Lower leg skin (tissue), 4 donors: ENCODE results near the gene ZNF91. TPM values are rescaled to one million over a fixed set of nuclear protein-coding genes. Genes with fewer than 3 reads are reported as not detected.
A peak's percentile ranks its signal among the peaks of the same experiment; 100 is the strongest.
"Not testable (repeated sequence)": the region's sequence is repeated elsewhere in the genome, so short reads cannot be mapped to it uniquely, and the experiment has no call there.

Source experiments
- DNase-seq, 2 donors: peaks; one replicate each; pipeline ENCODE4 v3.0.0-alpha.2; 2019; ENCODE audit warnings: low spot score in 2 of 2
- H3K4me3 ChIP-seq: fragments of 200-600 bp; sonication (generic); 2 replicates; pipeline ENCODE4 v1.5.1; 2017; ENCODE audit warnings: mild to moderate bottlenecking, low read depth; ENCODE audit not compliant: poor library complexity, severe bottlenecking
- CTCF ChIP-seq, 3 donors: fragments of 450-650 bp; IDR thresholded peaks; one replicate each; pipeline ENCODE4 v1.5.1; 2016; ENCODE audit warnings: antibody characterized with exemption in 3 of 3, mild to moderate bottlenecking in 3 of 3, moderate library complexity in 2 of 3
- POLR2A ChIP-seq, 2 donors: fragments of 450-650 bp; IDR thresholded peaks; one replicate each; pipeline ENCODE4 v1.6.1; 2016 to 2017; ENCODE audit warnings: antibody characterized with exemption in 2 of 2, mild to moderate bottlenecking in 1 of 2, moderate library complexity in 1 of 2
- WGBS, 2 donors: methylation state at CpG; one replicate each; pipeline ENCODE4 v1.1.5; 2018; 5-methylcytosine and 5-hydroxymethylcytosine counted together
- intact Hi-C: fragments of 100-400 bp; cut with DNase I; formaldehyde crosslinking; loops from one replicate; pipeline ENCODE4 v1.15.0; 2023; ENCODE audit warnings: low total_unique reads
- total RNA-seq, 4 donors: library from RNA; depleted of rRNA; stranded (reverse); fragments of >200 nt; gene quantifications; one replicate each; pipeline ENCODE4 v1.1.0, GENCODE V29; 2016

ZNF91 gene
- total RNA-seq, 4 donors from 2014 or later = 36.7 to 82.9 (median 50.7) TPM

GRCh38 chr19:23403581-23404324, 8.5 kb upstream of the ZNF91 start:
- 60 to 64% methylated on average over 4 of the region's 4 CpGs for WGBS, 2 donors
- intact Hi-C loops = no loop called here
- TF ChIP-seq POLR2A (IDR thresholded peaks at IDR 0.05) = no peak
- no peak for TF ChIP-seq CTCF (IDR thresholded peaks at IDR 0.05)
- DNase-seq = no peak
- H3K4me3 ChIP-seq = no peak overlapping the region

GRCh38 chr19:23403052-23403451, 7.8 kb upstream of the ZNF91 start:
- TF ChIP-seq POLR2A (IDR thresholded peaks at IDR 0.05) (no peak), CTCF (IDR thresholded peaks at IDR 0.05) (no peak)
- DNase-seq = no peak
- no peak overlapping the region for H3K4me3 ChIP-seq
- intact Hi-C loops = no loop called here
- 73 to 81% methylated on average over 3 of the region's 3 CpGs for WGBS, 2 donors

- TF ChIP-seq CTCF (IDR thresholded peaks at IDR 0.05) (no peak), POLR2A (IDR thresholded peaks at IDR 0.05) (no peak)
Measured at GRCh38 chr19:23402388-23402787, 7.1 kb upstream of the ZNF91 start.

GRCh38 chr19:23401086-23401610, 5.9 kb upstream of the ZNF91 start:
- intact Hi-C loops = no loop called here
- 90 to 92% methylated on average over 4 of the region's 4 CpGs for WGBS, 2 donors
- DNase-seq = no peak
- no peak overlapping the region for H3K4me3 ChIP-seq
- TF ChIP-seq POLR2A (IDR thresholded peaks at IDR 0.05) = no peak
- TF ChIP-seq CTCF (IDR thresholded peaks at IDR 0.05) = no peak

More at GRCh38 chr19:23402388-23402787, 7.1 kb upstream of the ZNF91 start:
- intact Hi-C loops = no loop called here
- 84 to 96% methylated on average over 2 of the region's 2 CpGs for WGBS, 2 donors
- peak in 1 of 2 donors; percentile 49 for DNase-seq
- H3K4me3 ChIP-seq = no peak overlapping the region

- DNase-seq = no peak
- intact Hi-C loops = no loop called here
- WGBS, 2 donors = 91 to 96% methylated on average over 3 of the region's 3 CpGs
- no peak overlapping the region for H3K4me3 ChIP-seq
- TF ChIP-seq POLR2A (IDR thresholded peaks at IDR 0.05) = no peak
- TF ChIP-seq CTCF (IDR thresholded peaks at IDR 0.05) = no peak
Measured at GRCh38 chr19:23399443-23399842, 4.2 kb upstream of the ZNF91 start.

GRCh38 chr19:23395722-23396117, 449 bp upstream of the ZNF91 start:
- H3K4me3 ChIP-seq, intact Hi-C loops: not testable (repeated sequence)
- DNase-seq = peak in 1 of 2 donors; percentile 81
- 87 to 88% methylated on average over 10 of the region's 10 CpGs for WGBS, 2 donors
